WERI-Rb-1 (cell line): ENCODE data around the gene HMGCS2.

Experiments used
- DNase-seq: peaks from one replicate; pipeline ENCODE4 v3.0.0-alpha.2; 2020
- H3K27ac ChIP-seq: fragments of 250-450 bp; sonication (Bioruptor Pico); 2 replicates; pipeline ENCODE4 v1.5.1; 2020; ENCODE audit warnings: mild to moderate bottlenecking, moderate library complexity
- H3K27me3 ChIP-seq: fragments of 250-450 bp; sonication (Bioruptor Pico); 2 replicates; pipeline ENCODE4 v1.5.1; 2021; ENCODE audit warnings: mild to moderate bottlenecking, low read depth, moderate library complexity; ENCODE audit not compliant: insufficient read depth, severe bottlenecking
- H3K36me3 ChIP-seq: fragments of 250-450 bp; sonication (Bioruptor Pico); 2 replicates; pipeline ENCODE4 v1.5.1; 2020; ENCODE audit warnings: mild to moderate bottlenecking, moderate library complexity
- H3K4me3 ChIP-seq: 2 replicates; pipeline ENCODE4 v1.5.1; 2011; ENCODE audit warnings: low read depth, mild to moderate bottlenecking, control low read depth, low read length
- H3K9me3 ChIP-seq: fragments of 250-450 bp; sonication (Bioruptor Pico); 2 replicates; pipeline ENCODE4 v1.5.1; 2021; ENCODE audit warnings: mild to moderate bottlenecking, moderate library complexity; ENCODE audit not compliant: severe bottlenecking
- CTCF ChIP-seq: IDR thresholded peaks from 2 replicates; pipeline ENCODE4 v1.5.1; 2011; ENCODE audit warnings: low read depth, mild to moderate bottlenecking, control low read depth, inconsistent platforms, low read length

The HMGCS2 gene

GRCh38 chr1:119773711-119774241 lies 5.1 kb upstream of the HMGCS2 start:
- Histone ChIP-seq H3K36me3 (no peaks in the 10 kb centered on the region), H3K27ac (peak overlapping the region; percentile 32; the same call in 1 of the 2 replicates), H3K4me3 (no peak overlapping the region), H3K9me3 (no peaks in the 10 kb centered on the region), H3K27me3 (no peaks in the 10 kb centered on the region)
- peak; percentile 77 for DNase-seq
- TF ChIP-seq CTCF = no peak

- H3K27me3 ChIP-seq = no peaks in the 10 kb centered on the region
- H3K9me3 ChIP-seq = no peaks in the 10 kb centered on the region
- H3K27ac ChIP-seq = no peak overlapping the region
- no peak overlapping the region for H3K4me3 ChIP-seq
- no peaks in the 10 kb centered on the region for H3K36me3 ChIP-seq
- no peak for DNase-seq
- TF ChIP-seq CTCF = no peak
These were observed 3.6 kb upstream of the HMGCS2 start for GRCh38 chr1:119772298-119772697.

- H3K36me3 ChIP-seq = no peaks in the 10 kb centered on the region
- no peak for TF ChIP-seq CTCF
These were observed 3.1 kb upstream of the HMGCS2 start for GRCh38 chr1:119771770-119772169.

GRCh38 chr1:119771016-119771415 lies 2.3 kb upstream of the HMGCS2 start:
- H3K27ac ChIP-seq = no peak overlapping the region
- peak; percentile 48; the same call in 1 of the 2 replicates for TF ChIP-seq CTCF
- no peaks in the 10 kb centered on the region for H3K27me3 ChIP-seq
- no peaks in the 10 kb centered on the region for H3K36me3 ChIP-seq
- no peak overlapping the region for H3K4me3 ChIP-seq
- peak; percentile 27 for DNase-seq
- H3K9me3 ChIP-seq = no peaks in the 10 kb centered on the region

More at GRCh38 chr1:119771770-119772169, 3.1 kb upstream of the HMGCS2 start:
- Histone ChIP-seq H3K27me3 (no peaks in the 10 kb centered on the region), H3K27ac (no peak overlapping the region), H3K9me3 (no peaks in the 10 kb centered on the region), H3K4me3 (no peak overlapping the region)
- no peak for DNase-seq

GRCh38 chr1:119767486-119767885 lies 1.2 kb downstream of the HMGCS2 start:
- no peak overlapping the region for H3K27ac ChIP-seq
- DNase-seq = no peak
- H3K4me3 ChIP-seq = no peak overlapping the region
- H3K36me3 ChIP-seq = no peaks in the 10 kb centered on the region
- no peaks in the 10 kb centered on the region for H3K9me3 ChIP-seq
- TF ChIP-seq CTCF = no peak
- H3K27me3 ChIP-seq = no peaks in the 10 kb centered on the region

GRCh38 chr1:119766374-119766794 lies 2.3 kb downstream of the HMGCS2 start:
- no peaks in the 10 kb centered on the region for H3K27me3 ChIP-seq
- no peak for TF ChIP-seq CTCF
- H3K36me3 ChIP-seq = no peaks in the 10 kb centered on the region
- no peaks in the 10 kb centered on the region for H3K9me3 ChIP-seq
- no peak overlapping the region for H3K27ac ChIP-seq
- no peak overlapping the region for H3K4me3 ChIP-seq
- no peak for DNase-seq
